NT2/D1 (cell line): ENCODE measurements around the gene CD38.

Source experiments
- SUZ12 ChIP-seq: IDR thresholded peaks from 2 replicates; pipeline ENCODE4 v1.6.1; 2011; ENCODE audit not compliant: insufficient read length, insufficient read depth; ENCODE audit errors: extremely low read depth
- YY1 ChIP-seq: IDR thresholded peaks from 2 replicates; pipeline ENCODE4 v1.6.1; 2011; ENCODE audit not compliant: insufficient read length, insufficient read depth
- ZNF274 ChIP-seq: IDR thresholded peaks from 2 replicates; pipeline ENCODE4 v1.6.1; 2011; ENCODE audit warnings: mild to moderate bottlenecking, low read depth, low read length

- TF ChIP-seq YY1, result no peak
- TF ChIP-seq ZNF274, result no peak
- TF ChIP-seq SUZ12, result no peak
Measured at GRCh38 chr4:15744016-15744545, 34.0 kb upstream of the CD38 start.
